Hematopoietic multipotent progenitor cell treated with erythropoietin and hydrocortisone succinate and interleukin-3 and kit ligand, for 8 days (in vitro differentiated cells): ENCODE data around the gene PTOV1.

Source experiments
- DNase-seq: peaks from one replicate; pipeline ENCODE4 v3.0.0-alpha.2; 2015

Gene PTOV1

GRCh38 chr19:49850487-49851342 lies at the start of gene PTOV1:
TSS of gene PTOV1 (plus strand) at chr19:49851159.
- peak; percentile 92 for DNase-seq

- DNase-seq: no peak
These were observed 49.5 kb upstream of the PTOV1 start for GRCh38 chr19:49801401-49801888.

- peak; percentile 41 for DNase-seq
These were observed 48.8 kb upstream of the PTOV1 start for GRCh38 chr19:49801966-49802661.

- DNase-seq: no peak
These were observed 48.0 kb upstream of the PTOV1 start for GRCh38 chr19:49802836-49803528.

- no peak for DNase-seq
These were observed 47.5 kb upstream of the PTOV1 start for GRCh38 chr19:49803529-49803856.

- DNase-seq: no peak
These were observed 44.9 kb upstream of the PTOV1 start for GRCh38 chr19:49805822-49806619.

GRCh38 chr19:49806620-49806959 lies 44.4 kb upstream of the PTOV1 start:
- DNase-seq: no peak

GRCh38 chr19:49807058-49807903 lies 43.7 kb upstream of the PTOV1 start:
- peak; percentile 23 for DNase-seq

GRCh38 chr19:49807904-49808675 lies 42.9 kb upstream of the PTOV1 start:
- DNase-seq: no peak

- DNase-seq: peak; percentile 82
These were observed 42.2 kb upstream of the PTOV1 start for GRCh38 chr19:49808711-49809159.

GRCh38 chr19:49809160-49809940 lies 41.6 kb upstream of the PTOV1 start:
- DNase-seq: peak; percentile 81

- DNase-seq: no peak
These were observed 41.0 kb upstream of the PTOV1 start for GRCh38 chr19:49809941-49810389.

GRCh38 chr19:49811328-49811727 lies 39.6 kb upstream of the PTOV1 start:
- DNase-seq: no peak

GRCh38 chr19:49812452-49812996 lies 38.4 kb upstream of the PTOV1 start:
- DNase-seq: no peak

GRCh38 chr19:49812997-49813861 lies 37.7 kb upstream of the PTOV1 start, which contains the start of gene FUZ:
TSS of gene FUZ (minus strand) at chr19:49813292. CDS start at chr19:49813106, 186 bp downstream.
- peak; percentile 99 for DNase-seq

GRCh38 chr19:49814010-49814409 lies 36.9 kb upstream of the PTOV1 start:
- DNase-seq: no peak

GRCh38 chr19:49816590-49816989 lies 34.4 kb upstream of the PTOV1 start:
- DNase-seq: no peak

GRCh38 chr19:49817964-49818648 lies 32.9 kb upstream of the PTOV1 start, which contains the start of gene MED25:
TSS of gene MED25 (plus strand) at chr19:49818289. CDS start at chr19:49818342, 53 bp downstream.
- DNase-seq: peak; percentile 89
